Measurements from ENCODE around the gene ZNF816.
"Not testable (repeated sequence)": the region's sequence is repeated elsewhere in the genome, so short reads cannot be mapped to it uniquely, and the experiment has no call there.

Gene ZNF816

DNA sequence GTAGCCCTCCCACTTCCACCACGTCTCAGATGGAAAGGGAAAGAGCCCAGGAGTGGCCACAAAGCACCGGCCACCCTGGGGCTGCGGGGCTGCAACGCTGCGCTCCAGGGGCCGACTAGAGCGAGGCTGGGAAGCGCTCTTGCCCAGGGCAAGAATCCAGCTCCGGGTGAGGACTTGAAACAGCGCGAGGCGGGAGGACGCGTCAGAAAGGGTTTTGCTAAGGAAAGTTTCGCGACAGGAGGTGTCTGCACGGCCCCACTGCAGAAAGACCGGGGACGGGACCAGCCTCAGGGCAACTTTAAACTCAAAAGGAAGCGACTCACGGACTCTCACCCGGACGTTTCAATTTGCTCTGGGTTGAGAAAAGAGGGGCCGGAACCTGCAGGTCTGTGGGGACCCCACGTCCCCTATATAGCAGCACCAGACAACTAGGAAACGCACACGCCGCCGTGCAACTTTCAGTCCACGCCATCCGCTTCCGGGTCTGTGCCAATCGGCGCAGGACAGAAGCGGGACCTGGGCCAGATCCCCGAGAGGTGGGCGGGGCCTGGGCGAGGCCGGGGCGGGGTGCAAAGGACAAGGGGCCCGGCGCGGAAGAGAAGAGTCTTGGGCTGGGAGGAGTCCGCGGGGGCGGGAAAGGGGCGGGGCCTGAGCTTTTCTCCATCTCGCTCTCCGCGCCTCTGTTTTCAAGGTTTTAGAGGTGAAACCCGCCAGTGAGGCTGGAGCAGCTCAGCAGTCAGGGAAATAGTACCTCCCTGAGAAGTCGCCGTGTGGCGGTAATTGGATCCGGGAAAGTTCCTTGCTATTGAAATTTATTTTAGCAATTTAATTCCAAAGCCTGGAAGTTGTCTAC is at the start of gene ZNF816:
Gene ZNF816 (minus strand): TSS at position 488 of the 853 bp plus-strand sequence. CDS start 6,792 bp downstream, outside the sequence.
- FAIRE-seq, result no peak

DNA sequence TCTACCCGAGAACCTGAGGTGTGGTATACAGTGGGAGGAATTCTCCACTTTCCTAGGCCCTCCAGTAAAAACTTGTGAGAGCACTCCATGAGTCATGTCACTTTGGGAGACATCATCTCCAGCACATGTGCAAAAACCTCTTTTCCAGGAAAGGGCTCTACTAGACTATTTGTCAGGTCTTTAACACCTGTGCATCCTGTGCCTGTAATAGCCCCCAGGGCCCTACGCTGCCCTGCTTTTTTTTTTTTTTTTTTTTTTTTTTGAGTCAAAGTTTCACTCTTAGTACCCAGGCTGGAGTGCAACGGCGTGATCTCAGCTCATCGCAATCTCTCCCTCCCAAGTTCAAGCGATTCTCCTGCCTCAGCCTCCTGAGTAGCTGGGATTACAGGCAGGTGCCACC is 49.3 kb upstream of the ZNF816 start:
- FAIRE-seq, result no peak

DNA sequence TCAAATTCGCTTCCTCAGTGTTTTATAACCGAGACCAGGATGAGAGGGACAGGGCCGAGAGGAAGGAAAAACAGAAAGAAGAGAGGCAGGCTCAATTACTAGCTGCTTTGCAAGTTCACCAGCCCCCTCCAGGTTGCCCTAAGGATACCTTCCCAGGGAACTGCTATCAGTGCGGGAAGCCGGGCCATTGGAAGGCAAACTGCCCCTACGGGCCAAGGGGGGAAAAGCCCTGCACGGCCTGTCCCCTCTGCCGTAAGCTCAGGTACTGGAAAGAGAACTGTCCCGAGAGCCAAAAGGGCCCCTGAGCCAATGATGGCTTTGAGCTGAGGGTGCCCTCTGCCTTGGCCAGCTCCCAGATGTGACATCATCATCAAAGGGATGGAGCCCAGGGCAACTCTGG is 47.8 kb upstream of the ZNF816 start:
- FAIRE-seq, result no peak

DNA sequence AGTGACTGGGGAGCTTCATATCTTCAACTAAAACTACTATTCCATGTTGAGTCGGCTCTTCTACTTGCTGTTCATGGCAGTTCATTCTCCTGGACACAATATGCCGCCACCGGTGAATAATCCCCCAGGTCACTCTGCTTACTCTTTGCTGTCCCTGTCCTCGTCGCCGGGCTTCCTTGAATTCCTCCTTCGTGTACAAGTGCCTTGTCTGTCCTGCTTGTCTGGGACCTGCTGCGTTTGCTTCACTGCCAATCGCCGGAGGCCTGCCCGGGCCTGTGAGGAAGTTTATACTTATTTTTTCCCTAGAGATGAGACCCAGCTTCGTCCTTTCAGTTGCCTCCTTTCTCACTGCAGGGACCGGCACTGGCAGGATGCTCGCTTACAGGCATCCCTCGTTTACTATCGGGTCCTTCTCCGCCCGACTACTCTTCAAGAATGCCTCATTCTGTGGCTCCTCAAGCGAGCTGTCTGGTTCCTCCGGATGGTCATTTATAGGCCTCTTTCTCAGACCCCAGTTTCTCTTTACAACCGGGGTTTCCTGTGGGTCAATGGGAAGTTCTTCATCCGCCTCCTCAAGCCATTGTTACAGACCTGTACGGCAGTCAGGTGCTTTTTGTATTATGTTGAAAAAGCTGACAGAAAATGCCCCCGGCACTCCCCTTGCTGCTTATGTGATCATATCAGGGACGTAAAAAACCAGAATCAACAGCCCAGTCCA is 45.5 kb upstream of the ZNF816 start:
- FAIRE-seq, result no peak

DNA sequence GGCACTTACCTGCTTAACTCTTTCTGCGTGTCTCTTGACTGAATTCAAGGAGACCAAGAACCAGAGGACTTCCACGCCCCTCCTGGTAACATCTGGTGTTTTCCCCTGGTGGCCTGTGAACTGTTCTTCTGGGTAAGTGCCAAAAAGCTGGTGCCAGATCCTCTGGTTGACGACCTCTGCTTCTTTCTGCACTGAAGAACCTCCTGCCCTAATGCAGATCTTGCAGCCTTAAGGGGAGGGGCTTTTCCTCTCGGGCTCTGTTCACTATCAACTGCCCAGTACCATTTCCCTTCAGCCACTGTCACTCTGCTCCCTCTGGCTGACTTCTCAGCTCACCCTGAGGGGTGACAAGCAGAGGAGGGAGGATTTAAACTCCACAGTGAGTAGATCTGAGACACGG is 44.9 kb upstream of the ZNF816 start:
- no peak for FAIRE-seq

- no peak for FAIRE-seq
Observed at GRCh38 chr19:53007200-53007599, 44.5 kb upstream of the ZNF816 start.

GRCh38 chr19:53004242-53004641 is 41.6 kb upstream of the ZNF816 start:
- no peak for FAIRE-seq

DNA sequence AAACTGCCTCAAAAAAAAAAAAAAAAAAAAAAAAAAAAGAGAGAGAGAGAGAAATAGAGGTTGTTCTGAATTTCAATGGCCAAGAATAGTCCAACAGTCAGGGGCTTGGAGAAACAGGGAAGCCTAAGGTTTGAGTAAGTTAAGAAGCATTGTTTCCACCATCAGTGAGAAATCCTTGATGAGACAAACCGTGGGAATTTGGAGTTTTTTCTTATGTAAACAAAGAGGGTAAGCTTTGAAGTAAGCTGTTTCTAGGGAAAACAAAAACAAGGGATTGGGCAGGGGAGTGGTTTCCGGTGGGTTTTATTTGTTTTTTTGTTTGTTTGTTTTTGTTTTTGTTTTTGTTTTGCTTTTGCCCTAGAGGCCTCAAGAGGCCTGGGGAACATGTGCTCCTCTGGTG is 39.8 kb upstream of the ZNF816 start:
- no peak for FAIRE-seq

DNA sequence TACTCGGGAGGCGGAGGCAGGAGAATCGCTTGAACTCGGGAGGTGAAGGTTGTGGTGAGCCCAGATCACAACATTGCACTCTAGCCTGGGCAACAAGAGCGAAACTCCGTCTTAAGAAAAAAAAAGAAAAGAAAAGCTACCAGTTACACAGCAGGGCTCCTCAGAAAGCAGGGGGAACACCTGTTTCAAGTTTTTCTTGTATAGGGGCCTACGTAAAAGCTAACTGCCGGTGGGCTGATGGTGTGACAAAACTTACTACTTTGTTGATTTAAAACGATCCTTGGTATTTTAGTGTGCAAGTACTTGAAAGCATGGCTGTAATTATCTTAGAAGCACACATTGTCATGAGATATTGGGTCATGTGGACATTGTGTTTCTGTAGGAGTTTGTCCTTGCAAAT is 35.3 kb upstream of the ZNF816 start:
- FAIRE-seq, result no peak

DNA sequence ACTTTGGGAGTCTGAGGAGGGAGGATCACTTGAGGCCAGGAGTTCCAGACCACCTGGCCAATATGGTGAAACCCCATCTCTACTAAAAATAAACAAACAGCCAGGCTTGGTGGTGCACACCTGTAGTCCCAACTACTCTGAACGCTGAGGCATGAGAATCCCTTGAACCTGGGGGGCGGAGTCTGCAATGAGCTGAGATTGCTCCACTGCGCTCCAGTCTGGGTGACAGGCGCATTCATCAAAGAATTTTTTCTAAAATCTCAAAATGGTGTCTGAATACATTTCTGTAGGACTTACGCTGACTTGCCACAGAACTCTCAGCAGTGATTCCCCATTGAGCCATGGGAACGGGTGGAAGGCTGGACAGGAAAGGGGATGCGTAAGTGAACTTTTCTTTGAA is 33.0 kb upstream of the ZNF816 start:
- no peak for FAIRE-seq

- no peak for FAIRE-seq
Observed at GRCh38 chr19:52993342-52994178, 30.9 kb upstream of the ZNF816 start.

- no peak for FAIRE-seq
Observed at GRCh38 chr19:52992109-52993004, 29.7 kb upstream of the ZNF816 start.

DNA sequence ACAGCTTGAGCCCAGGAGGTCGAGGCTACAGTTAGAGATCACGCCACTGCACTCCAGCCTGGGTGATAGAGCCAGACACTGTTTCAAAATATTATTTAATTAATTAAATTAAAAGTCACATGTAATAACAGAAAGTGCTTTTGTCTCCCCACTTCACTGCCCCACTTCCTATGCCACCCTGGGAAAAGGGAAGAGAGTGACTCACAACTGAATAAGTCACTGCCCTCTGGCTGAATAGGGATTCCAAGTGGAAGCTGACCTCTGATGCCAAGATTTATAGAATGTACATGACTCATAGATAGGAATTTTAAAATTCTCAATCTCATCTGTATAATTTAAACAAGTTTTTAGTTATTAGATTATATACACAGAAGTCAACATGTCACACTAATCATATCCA is 28.8 kb upstream of the ZNF816 start:
- FAIRE-seq, result no peak

DNA sequence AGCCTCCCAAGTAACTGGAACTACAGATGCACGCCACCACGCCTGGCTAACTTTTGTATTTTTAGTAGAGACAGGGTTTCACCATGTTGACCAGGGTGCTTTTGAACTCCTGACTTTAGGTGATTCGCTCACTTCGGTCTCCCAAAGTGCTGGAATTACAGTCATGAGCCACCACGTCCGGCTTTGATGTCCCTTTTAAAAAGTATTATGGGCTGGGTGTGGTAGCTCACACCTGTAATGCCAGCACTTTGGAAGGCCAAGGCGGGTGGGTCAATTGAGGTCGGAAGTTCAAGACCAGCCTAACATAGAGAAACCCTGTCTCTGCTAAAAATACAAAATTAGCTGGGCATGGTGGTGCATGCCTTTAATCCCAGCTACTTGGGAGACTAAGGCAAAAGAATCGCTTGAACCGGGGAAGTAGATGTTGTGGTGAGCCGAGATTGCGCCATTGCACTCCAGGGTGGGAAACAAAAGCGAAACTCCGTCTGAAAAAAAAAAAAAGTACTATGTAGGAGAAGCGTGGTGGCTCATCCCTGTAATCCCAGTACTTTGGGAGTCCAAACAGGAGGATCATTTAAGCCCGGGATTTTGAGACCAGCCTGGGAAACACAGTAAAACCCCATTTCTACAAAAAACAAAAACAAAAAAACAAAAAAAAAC is 28.2 kb upstream of the ZNF816 start:
- no peak for FAIRE-seq

DNA sequence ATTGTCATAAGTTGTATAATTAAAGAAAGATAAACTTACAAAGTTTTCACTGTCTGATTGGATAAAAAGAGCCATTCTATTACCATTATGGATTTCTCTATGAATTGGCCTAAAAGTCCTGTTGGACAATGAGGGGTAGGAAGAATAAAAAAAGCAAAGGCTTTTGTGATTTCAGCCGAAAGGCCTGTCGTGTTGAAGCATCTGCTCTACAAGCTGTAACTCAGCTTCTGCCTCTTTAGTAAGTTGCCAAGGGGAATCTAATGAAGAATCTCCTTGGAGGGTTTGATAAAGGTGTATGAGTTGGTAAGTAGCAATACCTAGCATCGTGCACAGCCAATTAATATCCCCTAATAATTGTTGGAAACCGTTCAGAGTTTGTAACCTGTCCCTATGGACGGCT is 25.8 kb upstream of the ZNF816 start:
- FAIRE-seq, result no peak

GRCh38 chr19:52987221-52987620 is 24.5 kb upstream of the ZNF816 start:
- no peak for FAIRE-seq

DNA sequence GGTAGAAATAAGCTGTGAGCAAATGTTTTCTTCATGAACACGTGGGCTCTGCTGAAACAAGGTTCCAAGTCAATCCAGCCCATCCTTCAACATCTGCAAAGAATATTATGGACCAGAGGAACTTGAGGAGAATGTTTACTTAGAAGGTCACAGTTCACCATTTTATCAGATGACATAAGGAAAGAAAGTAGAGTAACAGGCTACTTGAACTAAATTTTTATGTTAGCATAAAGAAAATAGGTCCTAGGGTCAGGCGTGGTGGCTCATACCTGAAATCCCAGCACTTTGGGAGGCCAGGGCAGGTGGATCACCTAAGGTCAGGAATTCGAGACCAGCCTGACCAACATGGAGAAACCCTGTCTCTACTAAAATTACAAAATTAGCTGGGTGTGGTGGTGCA is 20.5 kb upstream of the ZNF816 start:
- FAIRE-seq, result not testable (repeated sequence)

- no peak for FAIRE-seq
Observed at GRCh38 chr19:52981329-52981728, 18.6 kb upstream of the ZNF816 start.

DNA sequence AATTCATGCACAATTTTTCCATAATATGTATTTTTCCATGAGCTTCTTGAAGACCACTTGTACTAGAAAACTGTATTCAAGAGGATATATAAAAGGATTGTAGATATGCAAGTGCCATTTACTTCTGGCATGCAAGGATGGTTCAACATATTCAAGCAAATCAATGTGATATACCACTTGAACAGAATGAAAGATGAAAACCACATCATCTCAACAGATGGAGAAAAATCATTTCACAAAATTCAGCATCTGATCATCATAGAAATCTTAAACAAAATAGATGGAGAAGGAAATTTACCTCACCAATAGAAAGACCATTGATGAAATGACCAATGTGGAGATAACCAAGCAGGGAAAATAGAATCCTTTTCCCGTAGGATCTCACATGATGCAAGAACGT is 5.1 kb upstream of the ZNF816 start:
- no peak for FAIRE-seq

- FAIRE-seq, result no peak
Observed at GRCh38 chr19:52963247-52963618, 552 bp upstream of the ZNF816 start.

- no peak for FAIRE-seq
Observed at GRCh38 chr19:52961981-52962380, 700 bp downstream of the ZNF816 start.
